ENCODE measurements around the gene RGS7.

RGS7 gene

GRCh38 chr1:240927821-240928220, 429.2 kb downstream of the RGS7 start:
- Histone ChIP-seq H3K18ac (ENCODE audit: low read length) (no peak overlapping the region), H3K4me3 (ENCODE audit: low read length) (no peak overlapping the region), H4K5ac (ENCODE audit: low read length) (no peak overlapping the region), H2AK5ac (ENCODE audit: low read length) (no peak overlapping the region), H3K4ac (ENCODE audit: low read depth, low read length) (no peak overlapping the region), H3K56ac (ENCODE audit: low read length) (no peak overlapping the region), H3K27me3 (ENCODE audit: insufficient read depth, low read length, poor library complexity) (no peaks in the 10 kb centered on the region), H3K23ac (ENCODE audit: low read length) (no peak overlapping the region), H3K27ac (ENCODE audit: low read depth, low read length) (no peak overlapping the region), H3K4me2 (ENCODE audit: low read length) (no peak overlapping the region), H3K79me1 (ENCODE audit: low read length) (no peaks in the 10 kb centered on the region), H3K36me3 (ENCODE audit: control insufficient read depth, insufficient read depth, low read length) (no peaks in the 10 kb centered on the region), H3K79me2 (ENCODE audit: control insufficient read depth, insufficient read depth, low read length) (no peaks in the 10 kb centered on the region), H3K4me1 (ENCODE audit: control insufficient read depth, low read depth, low read length) (no peaks in the 10 kb centered on the region), H2BK15ac (replicated peaks; ENCODE audit: low read depth) (no peak overlapping the region), H2BK120ac (ENCODE audit: low read depth, low read length) (no peak overlapping the region), H3K9ac (ENCODE audit: low read length) (no peak overlapping the region), H4K8ac (ENCODE audit: low read depth, low read length) (no peak overlapping the region), H2BK5ac (ENCODE audit: low read length) (no peak overlapping the region)
- DNase-seq = no peak
- WGBS (ENCODE audit: extremely low coverage, insufficient coverage, low lambda C conversion rate) = no CpG with 5 or more reads among the region's 3 CpGs

- H2AK5ac ChIP-seq (ENCODE audit: low read length) = no peak overlapping the region
- no peak for DNase-seq
- no peak overlapping the region for H4K5ac ChIP-seq (ENCODE audit: low read length)
- H2BK15ac ChIP-seq (replicated peaks; ENCODE audit: low read depth) = no peak overlapping the region
- no peak overlapping the region for H3K4me3 ChIP-seq (ENCODE audit: low read length)
- no peaks in the 10 kb centered on the region for H3K79me1 ChIP-seq (ENCODE audit: low read length)
- WGBS (ENCODE audit: extremely low coverage, insufficient coverage, low lambda C conversion rate) = no CpG with 5 or more reads among the region's 4 CpGs
- no peak overlapping the region for H2BK5ac ChIP-seq (ENCODE audit: low read length)
- no peak overlapping the region for H3K27ac ChIP-seq (ENCODE audit: low read depth, low read length)
- H3K4me2 ChIP-seq (ENCODE audit: low read length) = no peak overlapping the region
- no peak overlapping the region for H3K9ac ChIP-seq (ENCODE audit: low read length)
- no peak overlapping the region for H3K4ac ChIP-seq (ENCODE audit: low read depth, low read length)
- H4K8ac ChIP-seq (ENCODE audit: low read depth, low read length) = no peak overlapping the region
- no peaks in the 10 kb centered on the region for H3K27me3 ChIP-seq (ENCODE audit: insufficient read depth, low read length, poor library complexity)
- no peak overlapping the region for H3K56ac ChIP-seq (ENCODE audit: low read length)
- H3K18ac ChIP-seq (ENCODE audit: low read length) = no peak overlapping the region
- H3K4me1 ChIP-seq (ENCODE audit: control insufficient read depth, low read depth, low read length) = no peaks in the 10 kb centered on the region
- no peaks in the 10 kb centered on the region for H3K79me2 ChIP-seq (ENCODE audit: control insufficient read depth, insufficient read depth, low read length)
- no peak overlapping the region for H3K23ac ChIP-seq (ENCODE audit: low read length)
- no peaks in the 10 kb centered on the region for H3K36me3 ChIP-seq (ENCODE audit: control insufficient read depth, insufficient read depth, low read length)
- no peak overlapping the region for H2BK120ac ChIP-seq (ENCODE audit: low read depth, low read length)
Observed at GRCh38 chr1:240925273-240925672, 431.7 kb downstream of the RGS7 start.

GRCh38 chr1:240917976-240918375, 439.0 kb downstream of the RGS7 start:
- no peaks in the 10 kb centered on the region for H3K4me1 ChIP-seq (ENCODE audit: control insufficient read depth, low read depth, low read length)
- no peak overlapping the region for H3K4me3 ChIP-seq (ENCODE audit: low read length)

GRCh38 chr1:240914506-240914905, 442.5 kb downstream of the RGS7 start:
- H4K5ac ChIP-seq (ENCODE audit: low read length) = no peak overlapping the region
- H2BK15ac ChIP-seq (replicated peaks; ENCODE audit: low read depth) = no peak overlapping the region
- no peak overlapping the region for H3K23ac ChIP-seq (ENCODE audit: low read length)
- no peak overlapping the region for H2BK120ac ChIP-seq (ENCODE audit: low read depth, low read length)
- no peak overlapping the region for H3K9ac ChIP-seq (ENCODE audit: low read length)
- H3K79me1 ChIP-seq (ENCODE audit: low read length) = no peaks in the 10 kb centered on the region
- WGBS (ENCODE audit: extremely low coverage, insufficient coverage, low lambda C conversion rate) = no CpG with 5 or more reads among the region's 1 CpG
- no peak overlapping the region for H3K4me3 ChIP-seq (ENCODE audit: low read length)
- H4K8ac ChIP-seq (ENCODE audit: low read depth, low read length) = no peak overlapping the region
- no peak overlapping the region for H3K4ac ChIP-seq (ENCODE audit: low read depth, low read length)
- no peak overlapping the region for H2AK5ac ChIP-seq (ENCODE audit: low read length)
- DNase-seq = no peak
- no peak overlapping the region for H2BK5ac ChIP-seq (ENCODE audit: low read length)
- H3K27ac ChIP-seq (ENCODE audit: low read depth, low read length) = no peak overlapping the region
- no peaks in the 10 kb centered on the region for H3K36me3 ChIP-seq (ENCODE audit: control insufficient read depth, insufficient read depth, low read length)
- H3K27me3 ChIP-seq (ENCODE audit: insufficient read depth, low read length, poor library complexity) = no peaks in the 10 kb centered on the region
- no peaks in the 10 kb centered on the region for H3K79me2 ChIP-seq (ENCODE audit: control insufficient read depth, insufficient read depth, low read length)
- no peak overlapping the region for H3K4me2 ChIP-seq (ENCODE audit: low read length)
- no peaks in the 10 kb centered on the region for H3K4me1 ChIP-seq (ENCODE audit: control insufficient read depth, low read depth, low read length)
- no peak overlapping the region for H3K56ac ChIP-seq (ENCODE audit: low read length)
- H3K18ac ChIP-seq (ENCODE audit: low read length) = no peak overlapping the region

More at GRCh38 chr1:240917976-240918375, 439.0 kb downstream of the RGS7 start:
- H3K23ac ChIP-seq (ENCODE audit: low read length) = no peak overlapping the region
- DNase-seq = no peak
- H2BK15ac ChIP-seq (replicated peaks; ENCODE audit: low read depth) = no peak overlapping the region
- no peak overlapping the region for H4K8ac ChIP-seq (ENCODE audit: low read depth, low read length)
- H4K5ac ChIP-seq (ENCODE audit: low read length) = no peak overlapping the region
- H3K4ac ChIP-seq (ENCODE audit: low read depth, low read length) = no peak overlapping the region
- H3K36me3 ChIP-seq (ENCODE audit: control insufficient read depth, insufficient read depth, low read length) = no peaks in the 10 kb centered on the region
- H2AK5ac ChIP-seq (ENCODE audit: low read length) = no peak overlapping the region
- H3K79me1 ChIP-seq (ENCODE audit: low read length) = no peaks in the 10 kb centered on the region
- H3K27ac ChIP-seq (ENCODE audit: low read depth, low read length) = no peak overlapping the region
- WGBS (ENCODE audit: extremely low coverage, insufficient coverage, low lambda C conversion rate) = no CpG with 5 or more reads among the region's 1 CpG
- no peaks in the 10 kb centered on the region for H3K79me2 ChIP-seq (ENCODE audit: control insufficient read depth, insufficient read depth, low read length)
- H2BK120ac ChIP-seq (ENCODE audit: low read depth, low read length) = no peak overlapping the region
- H3K18ac ChIP-seq (ENCODE audit: low read length) = no peak overlapping the region
- no peak overlapping the region for H3K9ac ChIP-seq (ENCODE audit: low read length)
- H2BK5ac ChIP-seq (ENCODE audit: low read length) = no peak overlapping the region
- H3K4me2 ChIP-seq (ENCODE audit: low read length) = no peak overlapping the region
- H3K27me3 ChIP-seq (ENCODE audit: insufficient read depth, low read length, poor library complexity) = no peaks in the 10 kb centered on the region
- H3K56ac ChIP-seq (ENCODE audit: low read length) = no peak overlapping the region

- Histone ChIP-seq H4K5ac (ENCODE audit: low read length) (no peak overlapping the region), H3K36me3 (ENCODE audit: control insufficient read depth, insufficient read depth, low read length) (no peaks in the 10 kb centered on the region), H3K18ac (ENCODE audit: low read length) (no peak overlapping the region), H4K8ac (ENCODE audit: low read depth, low read length) (no peak overlapping the region), H3K27ac (ENCODE audit: low read depth, low read length) (no peak overlapping the region), H3K4me2 (ENCODE audit: low read length) (no peak overlapping the region), H3K79me1 (ENCODE audit: low read length) (no peaks in the 10 kb centered on the region), H3K27me3 (ENCODE audit: insufficient read depth, low read length, poor library complexity) (no peaks in the 10 kb centered on the region), H2BK5ac (ENCODE audit: low read length) (no peak overlapping the region), H2BK15ac (replicated peaks; ENCODE audit: low read depth) (no peak overlapping the region), H2BK120ac (ENCODE audit: low read depth, low read length) (no peak overlapping the region), H3K4me1 (ENCODE audit: control insufficient read depth, low read depth, low read length) (no peaks in the 10 kb centered on the region), H2AK5ac (ENCODE audit: low read length) (no peak overlapping the region), H3K79me2 (ENCODE audit: control insufficient read depth, insufficient read depth, low read length) (no peaks in the 10 kb centered on the region), H3K23ac (ENCODE audit: low read length) (no peak overlapping the region), H3K4me3 (ENCODE audit: low read length) (no peak overlapping the region), H3K4ac (ENCODE audit: low read depth, low read length) (no peak overlapping the region), H3K56ac (ENCODE audit: low read length) (no peak overlapping the region), H3K9ac (ENCODE audit: low read length) (no peak overlapping the region)
- no CpG with 5 or more reads among the region's 4 CpGs for WGBS (ENCODE audit: extremely low coverage, insufficient coverage, low lambda C conversion rate)
- no peak for DNase-seq
Observed at GRCh38 chr1:240912821-240913220, 444.2 kb downstream of the RGS7 start.

- Histone ChIP-seq H3K23ac (ENCODE audit: low read length) (no peak overlapping the region), H4K8ac (ENCODE audit: low read depth, low read length) (no peak overlapping the region), H4K5ac (ENCODE audit: low read length) (no peak overlapping the region), H2BK120ac (ENCODE audit: low read depth, low read length) (no peak overlapping the region), H3K27me3 (ENCODE audit: insufficient read depth, low read length, poor library complexity) (no peaks in the 10 kb centered on the region), H3K27ac (ENCODE audit: low read depth, low read length) (no peak overlapping the region), H2BK5ac (ENCODE audit: low read length) (no peak overlapping the region), H3K79me1 (ENCODE audit: low read length) (no peaks in the 10 kb centered on the region), H3K4me1 (ENCODE audit: control insufficient read depth, low read depth, low read length) (no peaks in the 10 kb centered on the region), H3K9ac (ENCODE audit: low read length) (no peak overlapping the region), H3K18ac (ENCODE audit: low read length) (no peak overlapping the region), H3K4me2 (ENCODE audit: low read length) (no peak overlapping the region), H3K79me2 (ENCODE audit: control insufficient read depth, insufficient read depth, low read length) (no peaks in the 10 kb centered on the region), H2BK15ac (replicated peaks; ENCODE audit: low read depth) (no peak overlapping the region), H2AK5ac (ENCODE audit: low read length) (no peak overlapping the region), H3K4me3 (ENCODE audit: low read length) (no peak overlapping the region), H3K56ac (ENCODE audit: low read length) (no peak overlapping the region), H3K36me3 (ENCODE audit: control insufficient read depth, insufficient read depth, low read length) (no peaks in the 10 kb centered on the region), H3K4ac (ENCODE audit: low read depth, low read length) (no peak overlapping the region)
- no CpG with 5 or more reads among the region's 12 CpGs for WGBS (ENCODE audit: extremely low coverage, insufficient coverage, low lambda C conversion rate)
- DNase-seq = no peak
Observed at GRCh38 chr1:240909701-240910457, 447.1 kb downstream of the RGS7 start.
